Measurements from ENCODE around the gene DDX24. TPM values are rescaled to one million over a fixed set of nuclear protein-coding genes. Genes with fewer than 3 reads are reported as not detected.

Gene DDX24
- total RNA-seq, 4 donors from 2014 or later: 182 to 252 (median 201) TPM

- H3K36me3 ChIP-seq: peaks cover 0 to 21% of the 10 kb centered on the region in 2 donors
- H3K27me3 ChIP-seq: peaks cover 6% of the 10 kb centered on the region
- peaks cover 0 to 8% (median 0%) of the 10 kb centered on the region in 3 donors for H3K4me1 ChIP-seq
- H3K27ac ChIP-seq: no peak overlapping the region
- ATAC-seq: no peak
- no peak for TF ChIP-seq POLR2A (IDR thresholded peaks at IDR 0.05)
- no peak for TF ChIP-seq POLR2AphosphoS5 (IDR thresholded peaks at IDR 0.05)
- TF ChIP-seq, protein P1, sequence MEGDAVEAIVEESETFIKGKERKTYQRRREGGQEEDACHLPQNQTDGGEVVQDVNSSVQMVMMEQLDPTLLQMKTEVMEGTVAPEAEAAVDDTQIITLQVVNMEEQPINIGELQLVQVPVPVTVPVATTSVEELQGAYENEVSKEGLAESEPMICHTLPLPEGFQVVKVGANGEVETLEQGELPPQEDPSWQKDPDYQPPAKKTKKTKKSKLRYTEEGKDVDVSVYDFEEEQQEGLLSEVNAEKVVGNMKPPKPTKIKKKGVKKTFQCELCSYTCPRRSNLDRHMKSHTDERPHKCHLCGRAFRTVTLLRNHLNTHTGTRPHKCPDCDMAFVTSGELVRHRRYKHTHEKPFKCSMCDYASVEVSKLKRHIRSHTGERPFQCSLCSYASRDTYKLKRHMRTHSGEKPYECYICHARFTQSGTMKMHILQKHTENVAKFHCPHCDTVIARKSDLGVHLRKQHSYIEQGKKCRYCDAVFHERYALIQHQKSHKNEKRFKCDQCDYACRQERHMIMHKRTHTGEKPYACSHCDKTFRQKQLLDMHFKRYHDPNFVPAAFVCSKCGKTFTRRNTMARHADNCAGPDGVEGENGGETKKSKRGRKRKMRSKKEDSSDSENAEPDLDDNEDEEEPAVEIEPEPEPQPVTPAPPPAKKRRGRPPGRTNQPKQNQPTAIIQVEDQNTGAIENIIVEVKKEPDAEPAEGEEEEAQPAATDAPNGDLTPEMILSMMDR (IDR thresholded peaks at IDR 0.05): no peak
- TF ChIP-seq EP300 (IDR thresholded peaks at IDR 0.05): no peak
- WGBS, 2 donors (ENCODE audit: low coverage in 1 of 2): 85% methylated on average over 1 of the region's 1 CpG; no CpG with 5 or more reads in 1 of the 2 donors
- no peak overlapping the region for H3K4me3 ChIP-seq
- H3K9me3 ChIP-seq: peaks cover 0 to 22% (median 0%) of the 10 kb centered on the region in 3 donors
Measured at GRCh38 chr14:94123868-94124267, 42.9 kb upstream of the DDX24 start.

GRCh38 chr14:94123296-94123695 is 42.3 kb upstream of the DDX24 start:
- Histone ChIP-seq H3K27me3 (peaks cover 6% of the 10 kb centered on the region), H3K27ac (no peak overlapping the region), H3K36me3 (peaks cover 0 to 21% of the 10 kb centered on the region in 2 donors), H3K4me3 (no peak overlapping the region), H3K9me3 (peaks cover 0 to 22% (median 0%) of the 10 kb centered on the region in 3 donors), H3K4me1 (peaks cover 0 to 2% (median 0%) of the 10 kb centered on the region in 3 donors)
- WGBS, 2 donors (ENCODE audit: low coverage in 1 of 2): 80 to 91% methylated on average over 4 to 8 of the region's 9 CpGs
- ATAC-seq: no peak
- no peak for TF ChIP-seq POLR2A (IDR thresholded peaks at IDR 0.05)
- no peak for TF ChIP-seq EP300 (IDR thresholded peaks at IDR 0.05)
- no peak for TF ChIP-seq POLR2AphosphoS5 (IDR thresholded peaks at IDR 0.05)
- TF ChIP-seq, protein P1 (IDR thresholded peaks at IDR 0.05): no peak

DNA sequence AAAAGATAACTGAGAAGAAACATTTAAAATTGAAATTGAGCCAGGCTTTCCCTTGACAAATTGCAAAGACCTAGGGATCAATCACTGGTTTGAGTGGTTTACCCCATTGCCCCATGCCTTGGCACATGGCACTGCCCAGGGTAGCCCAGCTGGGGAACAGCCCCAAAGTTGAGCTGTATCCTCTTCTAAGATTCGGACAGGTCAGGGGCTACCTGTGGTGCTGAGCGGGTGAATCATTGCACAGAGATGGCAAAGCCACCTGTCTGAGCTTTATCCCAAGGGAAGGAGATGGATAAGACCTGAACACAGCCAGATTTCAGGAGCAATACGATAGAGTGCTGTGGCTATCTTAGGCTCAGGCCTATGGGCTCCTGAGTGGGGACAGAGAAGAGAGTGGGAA is 41.4 kb upstream of the DDX24 start:
- H3K4me3 ChIP-seq: no peak overlapping the region
- H3K36me3 ChIP-seq: peaks cover 0 to 17% of the 10 kb centered on the region in 2 donors
- no peak for ATAC-seq
- H3K27ac ChIP-seq: no peak overlapping the region
- H3K4me1 ChIP-seq: no peaks in the 10 kb centered on the region
- H3K9me3 ChIP-seq: peaks cover 0 to 22% (median 0%) of the 10 kb centered on the region in 3 donors
- TF ChIP-seq POLR2A (IDR thresholded peaks at IDR 0.05) (no peak), POLR2AphosphoS5 (IDR thresholded peaks at IDR 0.05) (no peak), EP300 (IDR thresholded peaks at IDR 0.05) (no peak)
- TF ChIP-seq, protein P1 (IDR thresholded peaks at IDR 0.05): no peak
- H3K27me3 ChIP-seq: peaks cover 6% of the 10 kb centered on the region
- 0% methylated on average over 1 of the region's 3 CpGs; no CpG with 5 or more reads in 1 of the 2 donors for WGBS, 2 donors (ENCODE audit: low coverage in 1 of 2)

GRCh38 chr14:94121485-94121884 is 40.5 kb upstream of the DDX24 start:
- Histone ChIP-seq H3K27ac (no peak overlapping the region), H3K9me3 (peaks cover 0 to 22% (median 0%) of the 10 kb centered on the region in 3 donors), H3K27me3 (peaks cover 6% of the 10 kb centered on the region), H3K4me1 (no peaks in the 10 kb centered on the region), H3K4me3 (no peak overlapping the region), H3K36me3 (peaks cover 0 to 7% of the 10 kb centered on the region in 2 donors)
- WGBS, 2 donors (ENCODE audit: low coverage in 1 of 2): 30 to 44% methylated on average over 2 of the region's 3 CpGs
- no peak for ATAC-seq
- TF ChIP-seq POLR2A (IDR thresholded peaks at IDR 0.05): no peak
- TF ChIP-seq, protein P1 (IDR thresholded peaks at IDR 0.05): no peak
- no peak for TF ChIP-seq EP300 (IDR thresholded peaks at IDR 0.05)
- no peak for TF ChIP-seq POLR2AphosphoS5 (IDR thresholded peaks at IDR 0.05)

DNA sequence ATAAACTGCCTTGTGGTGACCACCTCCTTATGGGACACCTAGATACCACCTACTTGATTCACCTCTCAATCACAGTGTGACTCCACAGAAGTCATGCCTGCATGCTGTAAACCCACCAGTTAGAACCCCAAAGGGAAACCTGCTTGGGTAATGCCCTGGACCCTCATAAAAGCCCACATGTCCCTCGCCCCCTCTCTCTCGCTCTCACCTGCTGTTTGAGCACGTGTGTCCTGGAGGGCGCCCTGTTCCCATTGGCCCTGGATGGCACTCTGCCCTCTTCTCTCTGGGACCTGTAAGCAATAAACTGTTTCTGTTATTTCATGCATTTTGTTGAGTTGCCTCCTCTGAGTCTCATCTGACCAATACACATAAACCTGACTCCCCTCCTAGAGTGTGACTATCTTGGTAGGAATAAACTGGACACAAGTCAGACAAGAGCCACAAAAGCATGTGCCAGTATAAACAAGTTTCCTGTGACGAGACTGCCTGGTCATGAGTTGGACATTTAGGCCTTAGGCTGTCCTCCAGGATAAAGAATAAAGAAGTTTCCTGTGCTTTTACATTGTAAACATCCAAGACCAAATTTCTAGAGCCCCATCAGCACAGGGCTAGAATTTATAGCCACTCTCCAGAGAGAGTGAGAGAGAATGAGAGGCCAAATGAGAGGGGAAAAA is 39.8 kb upstream of the DDX24 start:
- Histone ChIP-seq H3K27me3 (peaks cover 9% of the 10 kb centered on the region), H3K36me3 (peaks cover 0 to under 1% of the 10 kb centered on the region in 2 donors), H3K4me3 (no peak overlapping the region), H3K9me3 (peaks cover 0 to 22% (median 0%) of the 10 kb centered on the region in 3 donors), H3K27ac (no peak overlapping the region), H3K4me1 (peaks cover 0 to under 1% (median 0%) of the 10 kb centered on the region in 3 donors)
- WGBS, 2 donors (ENCODE audit: low coverage in 1 of 2): 84 to 94% methylated on average over 4 to 5 of the region's 5 CpGs
- TF ChIP-seq, protein P1 (IDR thresholded peaks at IDR 0.05): no peak
- no peak for TF ChIP-seq POLR2AphosphoS5 (IDR thresholded peaks at IDR 0.05)
- TF ChIP-seq POLR2A (IDR thresholded peaks at IDR 0.05): no peak
- no peak for TF ChIP-seq EP300 (IDR thresholded peaks at IDR 0.05)
- ATAC-seq: no peak

Measured in gastroesophageal sphincter (tissue), 4 donors.